GM10266 (cell line): ENCODE results near the gene SNRPA.
"Not testable (repeated sequence)": the region's sequence is repeated elsewhere in the genome, so short reads cannot be mapped to it uniquely, and the experiment has no call there.

Source experiments
- DNase-seq: peaks from one replicate; pipeline ENCODE4 v3.0.0; 2012; ENCODE audit errors: extremely low spot score
- TF ChIP-seq, protein P1 (sequence below): IDR thresholded peaks from 2 replicates; pipeline ENCODE4 v1.5.1; 2012; ENCODE audit warnings: mild to moderate bottlenecking, low read depth; ENCODE audit not compliant: control insufficient read depth, insufficient read depth; ENCODE audit errors: missing control alignments

Gene SNRPA

DNA sequence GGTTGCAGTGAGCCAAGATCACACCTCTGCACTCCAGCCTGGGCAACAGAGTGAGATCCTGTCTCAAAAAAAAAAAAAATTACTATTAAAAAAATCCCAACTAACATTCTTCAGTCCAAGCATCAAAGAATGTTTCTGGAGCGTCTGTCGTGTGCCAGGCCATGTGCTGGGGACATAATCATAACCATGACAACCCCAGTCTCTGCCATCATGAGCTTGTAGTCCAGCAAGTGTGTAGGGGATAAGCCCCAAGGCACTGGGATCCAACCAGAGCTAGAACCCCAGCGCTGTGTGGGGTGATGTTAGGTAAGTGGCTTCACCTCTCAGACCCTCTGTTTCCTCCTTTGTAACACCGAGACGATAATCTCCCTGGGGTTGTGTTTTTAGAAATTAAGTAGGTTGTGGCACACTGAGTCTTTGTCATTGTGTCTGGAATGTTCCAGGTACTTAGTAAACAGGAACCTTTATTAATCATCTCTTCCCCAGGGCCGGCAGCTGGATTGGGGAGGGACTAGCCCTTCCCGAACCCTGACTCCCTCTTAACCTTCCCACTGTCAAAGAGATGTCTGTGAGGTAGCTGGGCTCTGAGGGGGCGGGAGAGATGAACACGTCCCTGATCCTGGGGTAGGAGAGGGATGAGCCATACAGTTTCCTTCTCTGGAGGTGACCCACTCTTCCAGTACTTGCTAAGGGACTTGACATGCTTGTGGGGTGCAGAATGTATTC, 28.9 kb upstream of the SNRPA start:
- TF ChIP-seq, protein P1, sequence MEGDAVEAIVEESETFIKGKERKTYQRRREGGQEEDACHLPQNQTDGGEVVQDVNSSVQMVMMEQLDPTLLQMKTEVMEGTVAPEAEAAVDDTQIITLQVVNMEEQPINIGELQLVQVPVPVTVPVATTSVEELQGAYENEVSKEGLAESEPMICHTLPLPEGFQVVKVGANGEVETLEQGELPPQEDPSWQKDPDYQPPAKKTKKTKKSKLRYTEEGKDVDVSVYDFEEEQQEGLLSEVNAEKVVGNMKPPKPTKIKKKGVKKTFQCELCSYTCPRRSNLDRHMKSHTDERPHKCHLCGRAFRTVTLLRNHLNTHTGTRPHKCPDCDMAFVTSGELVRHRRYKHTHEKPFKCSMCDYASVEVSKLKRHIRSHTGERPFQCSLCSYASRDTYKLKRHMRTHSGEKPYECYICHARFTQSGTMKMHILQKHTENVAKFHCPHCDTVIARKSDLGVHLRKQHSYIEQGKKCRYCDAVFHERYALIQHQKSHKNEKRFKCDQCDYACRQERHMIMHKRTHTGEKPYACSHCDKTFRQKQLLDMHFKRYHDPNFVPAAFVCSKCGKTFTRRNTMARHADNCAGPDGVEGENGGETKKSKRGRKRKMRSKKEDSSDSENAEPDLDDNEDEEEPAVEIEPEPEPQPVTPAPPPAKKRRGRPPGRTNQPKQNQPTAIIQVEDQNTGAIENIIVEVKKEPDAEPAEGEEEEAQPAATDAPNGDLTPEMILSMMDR = no peak

DNA sequence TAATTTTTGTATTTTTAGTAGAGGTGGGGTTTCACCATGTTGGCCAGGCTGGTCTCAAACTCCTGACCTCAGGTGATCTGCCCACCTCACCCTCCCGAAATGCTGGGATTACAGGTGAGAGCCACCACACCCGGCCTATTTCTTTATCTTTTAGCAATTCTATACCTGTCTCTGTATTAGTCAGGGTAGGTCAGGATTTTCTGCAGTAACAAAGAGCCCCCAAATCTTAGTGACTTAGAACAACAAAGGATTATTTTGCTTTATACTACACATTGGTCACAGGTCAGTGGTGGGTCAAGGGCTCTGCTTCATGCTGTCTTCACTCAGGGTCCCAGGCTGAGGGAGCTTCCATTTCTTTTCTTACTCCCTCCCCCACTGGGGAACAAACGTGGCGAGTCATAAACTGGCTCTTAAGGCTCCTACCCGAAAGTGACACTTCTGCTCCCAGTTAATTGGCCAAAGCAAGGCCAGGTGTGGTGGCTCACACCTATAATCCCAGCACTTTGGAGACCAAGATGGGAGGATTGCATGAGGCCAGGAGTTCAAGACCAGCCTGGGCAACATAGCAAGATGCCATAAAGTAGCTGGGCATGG, 27.2 kb upstream of the SNRPA start:
- TF ChIP-seq, protein P1 = no peak
- no peak for DNase-seq

More for the DNA sequence above, 28.9 kb upstream of the SNRPA start:
- no peak for DNase-seq

DNA sequence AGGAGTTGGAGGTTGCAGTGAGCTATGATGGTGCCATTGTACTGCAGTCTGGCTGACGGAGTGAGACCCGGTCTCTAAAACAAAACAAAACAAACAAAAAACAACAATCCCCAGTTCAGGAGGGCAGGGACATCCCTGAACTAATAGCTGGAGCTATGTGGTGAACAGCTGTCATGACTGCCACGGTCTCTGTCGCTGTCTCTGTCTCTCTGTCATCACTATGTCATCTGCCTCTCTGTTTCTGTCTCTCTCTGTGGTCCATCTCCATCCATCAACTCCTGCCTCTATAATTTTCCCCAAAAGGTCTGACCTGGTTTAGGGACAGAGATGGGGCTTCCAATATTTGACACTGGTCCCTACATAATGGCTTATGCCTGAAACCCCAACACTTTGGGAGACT, 26.7 kb upstream of the SNRPA start:
- TF ChIP-seq, protein P1 = no peak
- no peak for DNase-seq

DNA sequence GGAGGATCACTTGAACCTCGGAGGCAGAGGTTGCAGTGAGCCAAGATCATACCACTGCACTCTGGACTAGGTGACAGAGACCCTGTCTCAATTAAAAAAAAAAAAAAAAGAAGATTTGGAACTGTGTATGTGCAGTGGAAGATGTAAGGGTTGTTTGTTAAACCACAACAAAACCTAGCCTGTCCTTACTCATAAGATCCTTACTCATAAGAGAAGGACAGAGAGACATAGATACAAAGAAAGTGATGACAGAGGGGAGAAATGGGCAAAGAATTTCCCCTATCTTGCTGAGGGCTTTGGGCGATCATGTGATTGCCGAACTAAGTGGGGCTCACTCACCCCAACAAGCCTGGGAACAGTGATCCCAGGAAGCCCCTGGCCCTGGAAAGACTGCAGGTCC, 26.1 kb upstream of the SNRPA start:
- TF ChIP-seq, protein P1 = no peak
- no peak for DNase-seq

DNA sequence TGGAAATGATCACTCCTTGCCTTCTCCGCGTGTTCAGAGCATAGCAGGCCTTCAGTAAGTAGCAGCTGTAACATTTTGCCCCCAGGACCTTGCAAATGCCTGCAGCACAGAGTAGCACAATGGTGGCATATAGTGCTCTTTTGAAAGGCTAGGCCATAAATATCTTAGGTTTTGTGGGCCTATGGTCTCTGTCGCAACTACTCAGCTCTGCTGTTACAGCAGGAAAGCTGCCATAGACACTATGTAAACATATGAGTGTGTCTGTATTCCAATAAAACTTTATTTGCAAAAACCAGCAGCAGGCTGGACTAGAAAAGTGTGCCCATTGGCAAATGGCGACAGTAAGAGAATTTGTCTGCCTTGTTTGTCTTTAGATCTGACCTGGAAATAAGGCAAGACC, 24.7 kb upstream of the SNRPA start:
- TF ChIP-seq, protein P1 = no peak
- no peak for DNase-seq

DNA sequence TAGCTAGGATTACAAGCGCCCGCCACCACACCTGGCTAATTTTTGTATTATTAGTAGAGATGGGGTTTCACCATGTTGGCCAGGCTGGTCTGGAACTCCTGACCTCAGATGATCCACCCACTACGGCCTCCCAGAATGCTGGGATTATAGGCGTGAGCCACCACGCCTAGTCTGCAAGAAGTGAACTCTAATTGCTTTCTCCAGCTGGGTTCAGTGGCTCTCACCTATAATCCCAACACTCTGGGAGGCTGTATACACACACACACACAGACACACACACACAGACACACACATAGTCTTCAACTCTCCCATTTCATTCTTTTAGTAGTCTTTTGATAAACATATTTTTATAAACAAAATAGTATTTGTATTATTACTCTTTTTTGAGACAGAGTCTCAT, 20.9 kb upstream of the SNRPA start:
- DNase-seq = not testable (repeated sequence)

DNA sequence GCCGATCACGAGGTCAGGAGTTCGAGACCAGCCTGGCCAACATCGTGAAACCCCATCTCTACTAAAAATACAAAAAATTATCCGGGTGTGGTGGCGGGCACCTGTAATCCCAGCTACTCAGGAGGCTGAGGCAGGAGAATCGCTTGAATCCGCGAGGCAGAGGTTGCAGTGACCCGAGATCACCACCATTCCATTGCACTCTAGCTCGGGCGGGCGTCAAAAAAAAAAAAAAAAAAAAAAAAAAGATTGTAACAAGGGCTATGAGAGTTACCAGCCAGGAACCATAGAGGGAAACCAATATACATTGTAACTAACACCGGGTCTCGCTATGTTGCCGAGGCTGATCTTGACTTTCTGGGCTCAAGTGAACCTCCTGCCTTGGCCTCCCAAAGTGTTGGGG, 18.7 kb upstream of the SNRPA start:
- not testable (repeated sequence) for DNase-seq

DNA sequence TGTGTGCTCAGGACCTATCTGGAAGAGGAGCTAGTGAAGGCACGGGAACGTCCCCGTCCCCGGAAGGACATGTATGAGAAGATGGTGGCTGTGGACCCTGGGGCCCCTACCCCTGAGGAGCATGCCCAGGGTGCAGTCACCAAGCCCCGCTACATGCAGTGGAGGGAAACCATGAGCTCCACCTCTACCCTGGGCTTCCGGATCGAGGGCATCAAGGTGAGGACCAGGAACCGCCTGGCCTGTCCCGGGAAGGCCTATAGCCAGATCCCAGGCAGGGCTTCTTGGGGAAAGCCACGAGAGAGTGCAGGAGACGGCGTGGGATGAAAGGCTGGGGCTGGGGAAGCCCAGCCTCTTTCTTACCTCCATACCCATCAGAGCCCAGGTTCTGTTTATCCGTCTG, 17.9 kb upstream of the SNRPA start:
- DNase-seq = no peak
- TF ChIP-seq, protein P1 = no peak
